ENCODE results near the gene METTL27.
"Not testable (repeated sequence)": the region's sequence is repeated elsewhere in the genome, so short reads cannot be mapped to it uniquely, and the experiment has no call there.

The METTL27 gene

GRCh38 chr7:73839290-73839689, 3.0 kb downstream of the METTL27 start:
- no peak for DNase-seq (ENCODE audit: extremely low read depth in 1 of 2, low read depth in 1 of 2)

GRCh38 chr7:73838642-73839041, 3.7 kb downstream of the METTL27 start:
- no peak for DNase-seq (ENCODE audit: extremely low read depth in 1 of 2, low read depth in 1 of 2)

GRCh38 chr7:73837167-73837566, 5.1 kb downstream of the METTL27 start:
- DNase-seq (ENCODE audit: extremely low read depth in 1 of 2, low read depth in 1 of 2), result not testable (repeated sequence)

GRCh38 chr7:73834626-73835191, 7.6 kb downstream of the METTL27 start:
- DNase-seq (ENCODE audit: extremely low read depth in 1 of 2, low read depth in 1 of 2), result no peak

GRCh38 chr7:73833251-73833919, 8.9 kb downstream of the METTL27 start:
- DNase-seq (ENCODE audit: extremely low read depth in 1 of 2, low read depth in 1 of 2), result no peak

GRCh38 chr7:73832806-73833205, 9.5 kb downstream of the METTL27 start:
- no peak for DNase-seq (ENCODE audit: extremely low read depth in 1 of 2, low read depth in 1 of 2)

- no peak for DNase-seq (ENCODE audit: extremely low read depth in 1 of 2, low read depth in 1 of 2)
Measured at GRCh38 chr7:73831834-73832651, 10.3 kb downstream of the METTL27 start.

- DNase-seq (ENCODE audit: extremely low read depth in 1 of 2, low read depth in 1 of 2), result no peak
Measured at GRCh38 chr7:73831584-73831833, 10.8 kb downstream of the METTL27 start.

GRCh38 chr7:73830681-73831583, 11.4 kb downstream of the METTL27 start, which contains the start of gene CLDN4:
TSS of gene CLDN4 (plus strand) at chr7:73830996. CDS start at chr7:73831202, 206 bp downstream.
- no peak for DNase-seq (ENCODE audit: extremely low read depth in 1 of 2, low read depth in 1 of 2)

GRCh38 chr7:73829921-73830680, 12.2 kb downstream of the METTL27 start:
- no peak for DNase-seq (ENCODE audit: extremely low read depth in 1 of 2, low read depth in 1 of 2)

- no peak for DNase-seq (ENCODE audit: extremely low read depth in 1 of 2, low read depth in 1 of 2)
Measured at GRCh38 chr7:73829505-73829904, 12.8 kb downstream of the METTL27 start.

GRCh38 chr7:73828972-73829371, 13.3 kb downstream of the METTL27 start:
- no peak for DNase-seq (ENCODE audit: extremely low read depth in 1 of 2, low read depth in 1 of 2)

GRCh38 chr7:73828107-73828803, 14.1 kb downstream of the METTL27 start:
- DNase-seq (ENCODE audit: extremely low read depth in 1 of 2, low read depth in 1 of 2), result no peak

GRCh38 chr7:73827567-73828106, 14.7 kb downstream of the METTL27 start:
- DNase-seq (ENCODE audit: extremely low read depth in 1 of 2, low read depth in 1 of 2), result no peak

- DNase-seq (ENCODE audit: extremely low read depth in 1 of 2, low read depth in 1 of 2), result no peak
Measured at GRCh38 chr7:73824986-73825385, 17.3 kb downstream of the METTL27 start.

- DNase-seq (ENCODE audit: extremely low read depth in 1 of 2, low read depth in 1 of 2), result no peak
Measured at GRCh38 chr7:73823873-73824592, 18.3 kb downstream of the METTL27 start.

GRCh38 chr7:73823257-73823656, 19.1 kb downstream of the METTL27 start:
- no peak for DNase-seq (ENCODE audit: extremely low read depth in 1 of 2, low read depth in 1 of 2)

- no peak for DNase-seq (ENCODE audit: extremely low read depth in 1 of 2, low read depth in 1 of 2)
Measured at GRCh38 chr7:73822319-73823173, 19.8 kb downstream of the METTL27 start.

All from activated CD8-positive, alpha-beta memory T cell treated with anti-CD3 and anti-CD28 coated beads for 1 hour (primary cell).